Uterus (tissue), 4 donors: Measurements from ENCODE around the gene ZNF775. TPM values are rescaled to one million over a fixed set of nuclear protein-coding genes. Genes with fewer than 3 reads are reported as not detected.
A peak's percentile ranks its signal among the peaks of the same experiment; 100 is the strongest.

Experiments
- DNase-seq, 2 donors: peaks; one replicate each; pipeline ENCODE4 v3.0.0-alpha.2; 2019 to 2020
- H3K27ac ChIP-seq, 2 donors: fragments of 200-600 bp; sonication (generic); 1 replicate in 1 of 2; 2 replicates in 1 of 2; pipeline ENCODE4 v1.5.1; 2016 to 2018
- H3K27me3 ChIP-seq, 2 donors: fragments of 200-600 bp; sonication (generic); one replicate each; pipeline ENCODE4 v1.5.1; 2018 to 2019; ENCODE audit warnings: control low read depth in 1 of 2
- H3K36me3 ChIP-seq, 2 donors: fragments of 200-600 bp; sonication (generic); one replicate each; pipeline ENCODE4 v1.5.1; 2019; ENCODE audit warnings: control low read depth in 1 of 2
- H3K4me1 ChIP-seq, 2 donors: fragments of 200-600 bp; sonication (generic); one replicate each; pipeline ENCODE4 v1.5.1; 2018 to 2019; ENCODE audit warnings: control low read depth in 1 of 2
- H3K4me3 ChIP-seq, 2 donors: fragments of 200-600 bp; sonication (generic); 1 replicate in 1 of 2; 2 replicates in 1 of 2; pipeline ENCODE4 v1.5.1; 2018 to 2019; ENCODE audit warnings: mild to moderate bottlenecking in 1 of 2
- H3K9me3 ChIP-seq, 2 donors: fragments of 200-600 bp; sonication (generic); one replicate each; pipeline ENCODE4 v1.5.1; 2019; ENCODE audit warnings: control low read depth in 1 of 2
- CTCF ChIP-seq, 4 experiments: fragments of 200-600 bp in 2 of 4; fragments of 450-650 bp in 2 of 4; sonication (generic) in 2 of 4; IDR thresholded peaks; one replicate each; pipeline ENCODE4 v1.5.1; 2016 to 2019; ENCODE audit warnings: antibody characterized with exemption in 4 of 4, mild to moderate bottlenecking in 2 of 4, moderate library complexity in 1 of 4
- POLR2A ChIP-seq, 2 donors: fragments of 450-650 bp; IDR thresholded peaks; one replicate each; pipeline ENCODE4 v1.6.1; 2016; ENCODE audit warnings: antibody characterized with exemption in 2 of 2, mild to moderate bottlenecking in 1 of 2, moderate library complexity in 1 of 2
- intact Hi-C: fragments of 100-400 bp; cut with DNase I; formaldehyde crosslinking; loops from one replicate; pipeline ENCODE4 v1.15.1; 2023; ENCODE audit warnings: low total_unique reads
- total RNA-seq, 4 donors: library from RNA; depleted of rRNA in 3 of 4; stranded (reverse); fragments of >200 nt in 3 of 4; gene quantifications; one replicate each; pipeline versions ENCODE4 v1.1.0 to v1.2.4, GENCODE V29; 2014 to 2023
- donor health status: DM: yes; HTN: yes; CAD: no.

The ZNF775 gene
- total RNA-seq, 4 donors from 2014 or later: 2.0 to 8.4 (median 6.7) TPM; not detected in 1

- TF ChIP-seq POLR2A (IDR thresholded peaks at IDR 0.05): no peak
- no peak for TF ChIP-seq CTCF (IDR thresholded peaks at IDR 0.05)
- no peak overlapping the region for H3K4me3 ChIP-seq
- no peak for DNase-seq
- intact Hi-C loops: no loop called here
- H3K27me3 ChIP-seq: no peaks in the 10 kb centered on the region
- H3K36me3 ChIP-seq: no peaks in the 10 kb centered on the region
- H3K9me3 ChIP-seq: no peaks in the 10 kb centered on the region
- no peak overlapping the region for H3K27ac ChIP-seq
- H3K4me1 ChIP-seq: no peaks in the 10 kb centered on the region
These were observed 15.8 kb upstream of the ZNF775 start for GRCh38 chr7:150363370-150363769.

- Histone ChIP-seq H3K9me3 (no peaks in the 10 kb centered on the region), H3K27ac (no peak overlapping the region), H3K36me3 (no peaks in the 10 kb centered on the region), H3K27me3 (no peaks in the 10 kb centered on the region), H3K4me1 (no peaks in the 10 kb centered on the region), H3K4me3 (no peak overlapping the region)
- intact Hi-C loops: no loop called here
- no peak for DNase-seq
- TF ChIP-seq POLR2A (IDR thresholded peaks at IDR 0.05) (no peak), CTCF (IDR thresholded peaks at IDR 0.05) (no peak)
These were observed 15.3 kb upstream of the ZNF775 start for GRCh38 chr7:150363872-150364271.

- H3K27me3 ChIP-seq: no peaks in the 10 kb centered on the region
- DNase-seq: no peak
- peaks cover 0 to 7% of the 10 kb centered on the region in 2 donors for H3K4me1 ChIP-seq
- no peaks in the 10 kb centered on the region for H3K9me3 ChIP-seq
- intact Hi-C loops: no loop called here
- H3K27ac ChIP-seq: no peak overlapping the region
- no peak for TF ChIP-seq POLR2A (IDR thresholded peaks at IDR 0.05)
- H3K36me3 ChIP-seq: no peaks in the 10 kb centered on the region
- H3K4me3 ChIP-seq: no peak overlapping the region
These were observed 13.9 kb upstream of the ZNF775 start for GRCh38 chr7:150365194-150365593.

- no peaks in the 10 kb centered on the region for H3K27me3 ChIP-seq
- no peak overlapping the region for H3K27ac ChIP-seq
- no peaks in the 10 kb centered on the region for H3K36me3 ChIP-seq
- intact Hi-C loops: no loop called here
- DNase-seq: no peak
- no peak overlapping the region for H3K4me3 ChIP-seq
- no peak for TF ChIP-seq CTCF (IDR thresholded peaks at IDR 0.05)
- no peak for TF ChIP-seq POLR2A (IDR thresholded peaks at IDR 0.05)
- H3K9me3 ChIP-seq: no peaks in the 10 kb centered on the region
- H3K4me1 ChIP-seq: peaks cover 0 to 10% of the 10 kb centered on the region in 2 donors
These were observed 13.3 kb upstream of the ZNF775 start for GRCh38 chr7:150365673-150366398.

GRCh38 chr7:150367677-150368095 is 11.4 kb upstream of the ZNF775 start:
- Histone ChIP-seq H3K9me3 (no peaks in the 10 kb centered on the region), H3K27me3 (no peaks in the 10 kb centered on the region), H3K36me3 (no peaks in the 10 kb centered on the region), H3K4me3 (peak overlapping the region; percentile 57 to 83), H3K4me1 (peaks cover 0 to 10% of the 10 kb centered on the region in 2 donors), H3K27ac (peak overlapping the region; percentile 92 to 98)
- TF ChIP-seq CTCF (IDR thresholded peaks at IDR 0.05) (no peak), POLR2A (IDR thresholded peaks at IDR 0.05) (no peak)
- intact Hi-C loops: no loop called here
- no peak for DNase-seq
